ACC112 (cell line): ENCODE results near the gene LCN10.
"Not testable (repeated sequence)": the region's sequence is repeated elsewhere in the genome, so short reads cannot be mapped to it uniquely, and the experiment has no call there.

Experiments used
- H2AFZ ChIP-seq: fragments of 200-600 bp; sonication (generic); one replicate; pipeline ENCODE4 v1.6.0; 2017; ENCODE audit warnings: antibody characterized with exemption, low read length; ENCODE audit not compliant: unreplicated experiment
- H3K27ac ChIP-seq: fragments of 200-600 bp; sonication (generic); 2 replicates; pipeline ENCODE4 v1.5.1; 2014; ENCODE audit warnings: low read depth, mild to moderate bottlenecking, antibody characterized with exemption, low read length, moderate library complexity
- H3K27me3 ChIP-seq: fragments of 200-600 bp; sonication (generic); 2 replicates; pipeline ENCODE4 v1.6.1; 2014; ENCODE audit warnings: mild to moderate bottlenecking, antibody characterized with exemption, low read length, moderate library complexity, mixed read lengths; ENCODE audit not compliant: insufficient read depth
- H3K36me3 ChIP-seq: fragments of 200-600 bp; sonication (generic); 2 replicates; pipeline ENCODE4 v1.6.1; 2016; ENCODE audit warnings: mild to moderate bottlenecking, antibody characterized with exemption, low read length, moderate library complexity, mixed read lengths; ENCODE audit not compliant: insufficient read depth
- H3K4me1 ChIP-seq: fragments of 200-600 bp; sonication (generic); one replicate; pipeline ENCODE4 v1.6.1; 2016; ENCODE audit warnings: low read length, mixed read lengths; ENCODE audit not compliant: insufficient read depth, unreplicated experiment, control insufficient read depth
- H3K4me3 ChIP-seq: fragments of 200-600 bp; sonication (generic); 2 replicates; pipeline ENCODE4 v1.5.1; 2014; ENCODE audit warnings: mild to moderate bottlenecking, low read depth, low read length
- H3K79me2 ChIP-seq: fragments of 200-600 bp; sonication (generic); one replicate; pipeline ENCODE4 v1.6.0; 2016; ENCODE audit warnings: low read length; ENCODE audit not compliant: control insufficient read depth, unreplicated experiment, insufficient read depth

LCN10 gene

DNA sequence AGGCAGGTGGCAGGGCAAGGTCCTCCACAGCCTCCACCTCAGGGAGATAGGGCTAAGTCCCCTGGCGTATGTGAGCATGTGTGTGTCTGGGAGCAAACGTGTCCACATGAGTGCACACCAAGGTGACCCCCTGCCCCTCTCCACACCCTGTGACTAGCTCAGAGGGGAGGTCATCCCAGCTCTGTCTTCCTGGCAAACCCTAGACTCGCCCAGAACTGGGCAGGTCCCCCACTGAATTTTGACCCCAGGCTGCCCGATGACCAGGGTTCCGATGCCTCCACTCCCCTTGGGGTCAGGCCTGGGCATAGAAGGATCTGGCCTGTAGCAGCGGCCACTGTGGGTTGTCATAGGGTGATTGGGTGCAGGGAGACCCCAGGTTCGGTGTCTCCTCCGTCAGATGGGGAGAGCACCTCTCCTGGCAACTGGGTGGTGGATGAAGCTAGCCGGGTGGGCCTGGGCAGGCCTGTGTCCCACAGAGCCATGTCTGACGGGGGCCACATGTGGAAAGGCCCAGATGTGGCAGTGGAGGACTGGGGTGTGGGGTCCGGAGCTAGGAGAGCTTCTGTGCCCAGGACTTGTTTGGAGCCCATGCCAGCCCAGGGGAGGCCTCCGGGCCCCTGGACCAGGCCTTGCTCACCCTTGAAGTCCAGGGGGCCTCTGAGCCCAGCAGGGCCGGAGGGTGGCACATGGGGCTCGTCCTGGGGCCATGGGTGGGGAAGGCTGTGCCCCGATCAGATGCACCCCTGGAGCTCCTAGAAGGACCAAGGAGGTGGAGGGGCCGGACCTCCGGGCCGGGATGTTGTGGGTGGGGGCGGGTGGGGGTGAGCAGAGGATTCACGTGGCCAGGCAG is 24.2 kb downstream of the LCN10 start:
- no peaks in the 10 kb centered on the region for H3K4me1 ChIP-seq

GRCh38 chr9:136717399-136717798 is 25.3 kb downstream of the LCN10 start:
- no peak overlapping the region for H3K27ac ChIP-seq
- H3K4me1 ChIP-seq: no peaks in the 10 kb centered on the region
- no peak overlapping the region for H3K4me3 ChIP-seq
- H3K36me3 ChIP-seq: no peaks in the 10 kb centered on the region
- H3K79me2 ChIP-seq: no peaks in the 10 kb centered on the region
- H2AFZ ChIP-seq: no peak overlapping the region
- peaks cover 6% of the 10 kb centered on the region; the same call in 1 of the 2 replicates for H3K27me3 ChIP-seq

More for the DNA sequence above, 24.2 kb downstream of the LCN10 start:
- no peak overlapping the region for H3K27ac ChIP-seq
- H3K4me3 ChIP-seq: no peak overlapping the region
- H3K79me2 ChIP-seq: no peaks in the 10 kb centered on the region
- H2AFZ ChIP-seq: no peak overlapping the region
- H3K27me3 ChIP-seq: no peaks in the 10 kb centered on the region
- H3K36me3 ChIP-seq: peaks cover 4% of the 10 kb centered on the region; the same call in 1 of the 2 replicates

- H3K27ac ChIP-seq: no peak overlapping the region
- peaks cover 6% of the 10 kb centered on the region; the same call in 1 of the 2 replicates for H3K27me3 ChIP-seq
- H3K4me3 ChIP-seq: no peak overlapping the region
- H3K4me1 ChIP-seq: no peaks in the 10 kb centered on the region
- H3K79me2 ChIP-seq: no peaks in the 10 kb centered on the region
- no peaks in the 10 kb centered on the region for H3K36me3 ChIP-seq
- no peak overlapping the region for H2AFZ ChIP-seq
Observed at GRCh38 chr9:136714893-136715274, 27.9 kb downstream of the LCN10 start.

GRCh38 chr9:136714096-136714892 is 28.4 kb downstream of the LCN10 start:
- Histone ChIP-seq H3K79me2 (no peaks in the 10 kb centered on the region), H3K4me1 (no peaks in the 10 kb centered on the region), H2AFZ (no peak overlapping the region), H3K27me3 (peaks cover 6% of the 10 kb centered on the region; the same call in 1 of the 2 replicates), H3K27ac (no peak overlapping the region), H3K4me3 (no peak overlapping the region), H3K36me3 (no peaks in the 10 kb centered on the region)

DNA sequence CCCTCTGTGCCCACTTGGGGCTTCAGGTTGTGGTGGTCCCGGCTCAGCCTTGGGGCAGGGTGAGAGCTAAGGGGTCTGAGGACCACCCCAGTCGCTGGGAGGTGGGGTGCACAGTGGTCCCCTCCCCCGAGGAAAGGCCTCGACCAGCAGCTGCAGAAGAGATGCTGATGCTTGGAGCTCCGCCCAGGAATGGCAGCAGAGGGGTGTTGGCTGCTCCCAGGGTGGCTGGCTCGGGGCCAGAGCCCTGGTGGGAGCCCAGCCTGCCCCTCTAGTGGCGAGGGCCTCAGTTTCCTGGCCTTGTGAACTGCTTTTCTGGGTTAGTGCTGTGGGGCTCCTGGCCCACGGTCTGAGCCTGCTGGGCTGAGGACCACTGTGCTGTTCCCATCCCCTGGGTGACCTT is 29.2 kb downstream of the LCN10 start:
- H3K36me3 ChIP-seq: no peaks in the 10 kb centered on the region
- H3K79me2 ChIP-seq: no peaks in the 10 kb centered on the region

GRCh38 chr9:136712690-136713544 is 29.8 kb downstream of the LCN10 start:
- H3K27ac ChIP-seq: no peak overlapping the region
- H2AFZ ChIP-seq: peak overlapping the region; percentile 60
- H3K36me3 ChIP-seq: no peaks in the 10 kb centered on the region
- peak overlapping the region; percentile 71 for H3K4me3 ChIP-seq
- H3K79me2 ChIP-seq: no peaks in the 10 kb centered on the region
- peaks cover 6% of the 10 kb centered on the region; the same call in 1 of the 2 replicates for H3K27me3 ChIP-seq
- H3K4me1 ChIP-seq: no peaks in the 10 kb centered on the region

More for the DNA sequence above, 29.2 kb downstream of the LCN10 start:
- no peak overlapping the region for H3K27ac ChIP-seq
- no peaks in the 10 kb centered on the region for H3K4me1 ChIP-seq
- peaks cover 6% of the 10 kb centered on the region; the same call in 1 of the 2 replicates for H3K27me3 ChIP-seq
- peak overlapping the region; percentile 71; the same call in 1 of the 2 replicates for H3K4me3 ChIP-seq
- no peak overlapping the region for H2AFZ ChIP-seq

GRCh38 chr9:136711751-136712689 is 30.7 kb downstream of the LCN10 start, which contains the start of gene DIPK1B:
DIPK1B (plus strand) TSS chr9:136712572; CDS start chr9:136712666, 94 bp downstream.
- H3K27me3 ChIP-seq: peaks cover 6% of the 10 kb centered on the region; the same call in 1 of the 2 replicates
- H3K36me3 ChIP-seq: no peaks in the 10 kb centered on the region
- peak within 1 kb of the TSS; percentile 71 for H3K4me3 ChIP-seq
- peak within 1 kb of the TSS; percentile 60 for H2AFZ ChIP-seq
- H3K79me2 ChIP-seq: no peaks in the 10 kb centered on the region
- no peaks in the 10 kb centered on the region for H3K4me1 ChIP-seq
- no peak within 1 kb of the TSS for H3K27ac ChIP-seq

DNA sequence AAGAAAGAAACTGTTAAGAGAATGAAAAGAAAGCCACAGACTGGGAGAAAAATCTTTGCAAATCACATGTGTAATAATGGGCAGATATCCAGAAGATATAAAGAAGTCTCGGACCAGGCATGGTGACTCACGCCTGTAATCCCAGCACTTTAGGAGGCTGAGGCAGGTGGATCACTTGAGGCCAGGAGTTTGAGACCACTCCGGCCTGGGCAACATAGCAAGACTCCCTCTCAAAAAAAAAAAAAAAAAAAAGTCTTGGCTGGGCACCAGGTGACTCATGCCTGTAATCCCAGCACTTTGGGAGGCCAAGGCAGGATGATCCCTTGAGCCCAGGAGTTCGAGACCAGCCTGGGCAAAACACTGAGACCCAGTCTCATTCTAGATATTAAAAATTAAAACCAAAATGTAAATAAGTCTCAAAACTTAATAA is 31.5 kb downstream of the LCN10 start:
- H3K4me1 ChIP-seq, H3K27ac ChIP-seq, H2AFZ ChIP-seq, H3K4me3 ChIP-seq, H3K79me2 ChIP-seq, H3K27me3 ChIP-seq, H3K36me3 ChIP-seq: not testable (repeated sequence)

DNA sequence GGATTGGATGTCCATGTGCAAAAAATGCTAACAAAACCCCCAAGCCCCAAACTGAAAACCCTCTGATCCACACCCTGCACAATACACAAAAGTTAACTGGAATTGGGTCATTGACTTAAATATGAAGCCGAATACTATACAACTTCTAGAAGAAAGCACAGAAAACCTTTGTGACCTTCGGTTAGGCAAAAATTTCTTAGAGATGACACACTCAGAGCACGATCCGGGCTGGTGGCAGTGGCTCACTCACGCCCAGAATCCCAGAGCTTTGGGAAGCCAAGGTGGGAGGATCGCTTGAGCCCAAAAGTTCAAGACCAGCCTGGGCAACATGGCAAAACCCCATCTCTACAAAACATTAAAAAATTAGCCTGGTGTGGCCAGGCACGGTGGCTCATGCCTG is 32.2 kb downstream of the LCN10 start:
- H3K4me1 ChIP-seq: no peaks in the 10 kb centered on the region

More for the DNA sequence above, 32.2 kb downstream of the LCN10 start:
- Histone ChIP-seq H3K36me3 (no peaks in the 10 kb centered on the region), H3K4me3 (no peak overlapping the region), H3K27ac (no peak overlapping the region), H3K27me3 (peaks cover 6% of the 10 kb centered on the region; the same call in 1 of the 2 replicates), H2AFZ (no peak overlapping the region), H3K79me2 (no peaks in the 10 kb centered on the region)
